HCT116 (cell line): ENCODE data around the gene SCN1B. TPM values are rescaled to one million over a fixed set of nuclear protein-coding genes. Genes with fewer than 3 reads are reported as not detected.

Source experiments
- ATAC-seq: fragments of 200-7000 bp; cut with Tn5 transposase; 2 replicates; pipeline ENCODE4 v1.9.1; 2020; ENCODE audit warnings: mild to moderate bottlenecking, moderate library complexity
- BruUV-seq: library from RNA; stranded (reverse); fragments of 400-500 nt; replicated peaks from 2 replicates; lab custom pipeline; 2021; lab: Mats Ljungman, UMichigan
- CTCF ChIA-PET: fragments of 300-600 bp; sonication (Branson Sonifier 250); formaldehyde crosslinking; loops from one replicate; lab custom pipeline; 2021; ENCODE audit warnings: antibody characterized with exemption; lab: Charles Lee
- POLR2A ChIA-PET: fragments of 300-600, 350-600 bp; sonication (Branson Sonifier 250); formaldehyde crosslinking; loops from one replicate; lab custom pipeline; 2021; ENCODE audit warnings: antibody characterized with exemption; lab: Charles Lee
- RAD21 ChIA-PET, 2 experiments: fragments of 300-600 bp; sonication (Branson Sonifier 250); formaldehyde crosslinking; loops; one replicate each; lab custom pipeline; 2023; ENCODE audit warnings: low total read pairs in 2 of 2; ENCODE audit not compliant: uncharacterized antibody in 2 of 2, unreplicated experiment in 2 of 2, low non-redundant PET in 1 of 2; lab: Charles Lee
- DNase-seq: peaks from one replicate; pipeline ENCODE4 v3.0.0-alpha.2; 2010; ENCODE audit warnings: low read depth, low spot score
- H2AFZ ChIP-seq: fragments of 200-600 bp; shearing (Covaris generic), sonication (generic); 2 replicates; pipeline ENCODE4 v1.6.1; 2017; ENCODE audit warnings: low read depth, mixed run types, mixed read lengths, antibody characterized with exemption, low read length; ENCODE audit not compliant: poor library complexity, severe bottlenecking
- H3K27ac ChIP-seq: 2 replicates; pipeline ENCODE4 v1.5.1; 2012; ENCODE audit warnings: low read depth, low read length
- H3K27me3 ChIP-seq: fragments of 200-600 bp; sonication (generic); 2 replicates; pipeline ENCODE4 v1.6.1; 2016; ENCODE audit warnings: mixed run types, low read length, mixed read lengths; ENCODE audit not compliant: insufficient read depth
- H3K36me3 ChIP-seq, 2 experiments: fragments of 200-500 bp in 1 of 2; fragments of 200-600 bp in 1 of 2; sonication (Bioruptor generic) in 1 of 2; sonication (generic) in 1 of 2; 2 replicates each; pipeline versions ENCODE4 v1.5.1 to v1.6.1; 2014 to 2016; ENCODE audit warnings: low read length in 2 of 2, inconsistent platforms in 1 of 2, mixed read lengths in 1 of 2, mixed run types in 1 of 2; ENCODE audit not compliant: insufficient read depth in 2 of 2, control insufficient read depth in 1 of 2
- H3K4me1 ChIP-seq, 2 experiments: fragments of 200-600 bp in 1 of 2; sonication (generic) in 1 of 2; 2 replicates each; pipeline versions ENCODE4 v1.5.1 to v1.6.1; 2012 to 2017; ENCODE audit warnings: low read length in 2 of 2, inconsistent platforms in 1 of 2, mild to moderate bottlenecking in 1 of 2, mixed read lengths in 1 of 2, mixed run types in 1 of 2, moderate library complexity in 1 of 2; ENCODE audit not compliant: insufficient read depth in 2 of 2, control insufficient read depth in 1 of 2
- H3K4me2 ChIP-seq: fragments of 200-600 bp; sonication (generic); 2 replicates; pipeline ENCODE4 v1.6.1; 2017; ENCODE audit warnings: mixed run types, low read length, mixed read lengths
- H3K4me3 ChIP-seq, 2 experiments: fragments of 200-600 bp in 1 of 2; sonication (generic) in 1 of 2; replicated peaks in 1 of 2; 2 replicates each; pipeline ENCODE4 v1.5.1; 2011 to 2016; ENCODE audit warnings: low read length in 2 of 2, control low read depth in 1 of 2, low read depth in 1 of 2, mild to moderate bottlenecking in 1 of 2, mixed read lengths in 1 of 2, mixed run types in 1 of 2
- H3K79me2 ChIP-seq: fragments of 200-600 bp; sonication (generic); 2 replicates; pipeline ENCODE4 v1.6.1; 2017; ENCODE audit warnings: mild to moderate bottlenecking, mixed run types, low read length, moderate library complexity, mixed read lengths; ENCODE audit not compliant: insufficient read depth
- H3K9ac ChIP-seq: fragments of 200-600 bp; sonication (generic); 2 replicates; pipeline ENCODE4 v1.6.1; 2016; ENCODE audit warnings: low read length, mixed read lengths
- H3K9me2 ChIP-seq: fragments of 200-600 bp; sonication (generic), shearing (Covaris generic); 2 replicates; pipeline ENCODE4 v1.6.1; 2017; ENCODE audit warnings: mixed run types, mild to moderate bottlenecking, moderate library complexity; ENCODE audit not compliant: insufficient read depth
- H3K9me3 ChIP-seq, 2 experiments: fragments of 200-500 bp in 1 of 2; fragments of 200-600 bp in 1 of 2; sonication (Bioruptor generic) in 1 of 2; sonication (generic) in 1 of 2; 2 replicates each; pipeline ENCODE4 v1.6.1; 2014 to 2017; ENCODE audit warnings: low read length in 2 of 2, mixed read lengths in 2 of 2, inconsistent platforms in 1 of 2, low read depth in 1 of 2, mild to moderate bottlenecking in 1 of 2, mixed run types in 1 of 2, moderate library complexity in 1 of 2; ENCODE audit not compliant: control insufficient read depth in 1 of 2, insufficient read depth in 1 of 2
- H4K20me1 ChIP-seq: fragments of 200-600 bp; sonication (generic), shearing (Covaris generic); 2 replicates; pipeline ENCODE4 v1.6.1; 2017; ENCODE audit warnings: mixed run types, mild to moderate bottlenecking, moderate library complexity; ENCODE audit not compliant: insufficient read depth
- EZH2phosphoT487 ChIP-seq: fragments of 200-600 bp; IDR thresholded peaks from 2 replicates; pipeline ENCODE4 v1.6.1; 2018; ENCODE audit warnings: antibody characterized with exemption, borderline replicate concordance
- SIN3A ChIP-seq: IDR thresholded peaks from 2 replicates; pipeline ENCODE4 v1.6.1; 2012; ENCODE audit warnings: low read depth
- SP1 ChIP-seq: IDR thresholded peaks from 2 replicates; pipeline ENCODE4 v1.6.1; 2012; ENCODE audit warnings: low read depth
- SRF ChIP-seq: IDR thresholded peaks from 2 replicates; pipeline ENCODE4 v1.6.1; 2012; ENCODE audit warnings: low read depth
- TCF7L2 ChIP-seq: IDR thresholded peaks from 2 replicates; pipeline ENCODE4 v1.7.0; 2011; ENCODE audit warnings: borderline replicate concordance, inconsistent platforms; ENCODE audit not compliant: insufficient read depth, insufficient read length; ENCODE audit errors: extremely low read depth
- YY1 ChIP-seq: IDR thresholded peaks from 2 replicates; pipeline ENCODE4 v1.6.1; 2011; ENCODE audit warnings: low read length, low read depth, moderate library complexity, mild to moderate bottlenecking; ENCODE audit not compliant: insufficient replicate concordance; ENCODE audit errors: extremely low read depth
- intact Hi-C: fragments of 100-400 bp; cut with micrococcal nuclease; formaldehyde crosslinking; loops from 2 replicates; pipeline ENCODE4 v1.10.0; 2022
- total RNA-seq: library from RNA; stranded (reverse); gene quantifications from one replicate; pipeline ENCODE4 v1.2.1, GENCODE V29; 2021; ENCODE audit not compliant: unreplicated experiment
- TF ChIP-seq, protein P1 (sequence below): IDR thresholded peaks from 2 replicates; pipeline ENCODE4 v1.6.1; 2011; ENCODE audit warnings: mild to moderate bottlenecking, low read length, moderate library complexity; ENCODE audit not compliant: insufficient replicate concordance; ENCODE audit errors: extremely low read depth
- TF ChIP-seq, protein P2 (sequence below), 3 experiments: fragments of 200-600 bp in 1 of 3; sonication (generic) in 1 of 3; IDR thresholded peaks in 2 of 3; conservative IDR thresholded peaks in 1 of 3; 2 replicates each; pipeline ENCODE4 v1.5.1; 2012 to 2017; ENCODE audit warnings: low read depth in 2 of 3, low read length in 2 of 3, antibody characterized with exemption in 1 of 3, borderline replicate concordance in 1 of 3, control low read depth in 1 of 3, mild to moderate bottlenecking in 1 of 3, mixed read lengths in 1 of 3, mixed run types in 1 of 3, moderate library complexity in 1 of 3; ENCODE audit not compliant: insufficient read depth in 1 of 3

SCN1B gene
- total RNA-seq, 1 experiment from 2014 or later, result 6.6 TPM

DNA sequence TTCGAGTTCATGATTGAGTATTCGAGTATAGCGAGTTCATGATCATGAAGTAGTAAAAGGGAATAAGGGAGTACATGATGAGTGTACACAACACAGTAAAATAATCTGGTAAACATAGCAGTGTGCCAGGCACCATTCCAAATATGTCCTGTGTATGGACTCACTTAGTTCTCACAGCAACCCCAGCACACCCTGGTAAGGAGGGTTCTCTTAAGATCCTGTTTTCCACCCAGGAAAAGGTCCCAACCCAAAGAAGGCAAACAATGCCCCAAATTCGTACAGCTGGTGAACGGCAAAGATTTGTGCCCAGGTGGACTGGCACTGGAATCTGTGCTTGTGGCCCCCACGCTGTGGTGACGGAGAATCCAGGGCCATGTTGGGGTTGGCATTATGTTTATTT is 32.7 kb downstream of the SCN1B start:
- Histone ChIP-seq H3K36me3 (no peaks in the 10 kb centered on the region), H3K9me3 (no peaks in the 10 kb centered on the region), H2AFZ (no peak overlapping the region), H3K4me2 (no peak overlapping the region), H3K9me2 (no peaks in the 10 kb centered on the region), H3K27ac (no peak overlapping the region), H3K79me2 (no peaks in the 10 kb centered on the region), H3K9ac (no peak overlapping the region), H3K27me3 (no peaks in the 10 kb centered on the region), H3K4me3 (no peak overlapping the region), H3K4me1 (peaks cover under 1 to 19% of the 10 kb centered on the region in 2 experiments; a peak in 3 of 4 replicates), H4K20me1 (no peaks in the 10 kb centered on the region)
- BruUV-seq, result no TSS peak
- no peak for TF ChIP-seq YY1
- TF ChIP-seq, protein P1, sequence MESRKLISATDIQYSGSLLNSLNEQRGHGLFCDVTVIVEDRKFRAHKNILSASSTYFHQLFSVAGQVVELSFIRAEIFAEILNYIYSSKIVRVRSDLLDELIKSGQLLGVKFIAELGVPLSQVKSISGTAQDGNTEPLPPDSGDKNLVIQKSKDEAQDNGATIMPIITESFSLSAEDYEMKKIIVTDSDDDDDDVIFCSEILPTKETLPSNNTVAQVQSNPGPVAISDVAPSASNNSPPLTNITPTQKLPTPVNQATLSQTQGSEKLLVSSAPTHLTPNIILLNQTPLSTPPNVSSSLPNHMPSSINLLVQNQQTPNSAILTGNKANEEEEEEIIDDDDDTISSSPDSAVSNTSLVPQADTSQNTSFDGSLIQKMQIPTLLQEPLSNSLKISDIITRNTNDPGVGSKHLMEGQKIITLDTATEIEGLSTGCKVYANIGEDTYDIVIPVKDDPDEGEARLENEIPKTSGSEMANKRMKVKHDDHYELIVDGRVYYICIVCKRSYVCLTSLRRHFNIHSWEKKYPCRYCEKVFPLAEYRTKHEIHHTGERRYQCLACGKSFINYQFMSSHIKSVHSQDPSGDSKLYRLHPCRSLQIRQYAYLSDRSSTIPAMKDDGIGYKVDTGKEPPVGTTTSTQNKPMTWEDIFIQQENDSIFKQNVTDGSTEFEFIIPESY, result no peak
- no peak for TF ChIP-seq SRF
- TF ChIP-seq, protein P2, sequence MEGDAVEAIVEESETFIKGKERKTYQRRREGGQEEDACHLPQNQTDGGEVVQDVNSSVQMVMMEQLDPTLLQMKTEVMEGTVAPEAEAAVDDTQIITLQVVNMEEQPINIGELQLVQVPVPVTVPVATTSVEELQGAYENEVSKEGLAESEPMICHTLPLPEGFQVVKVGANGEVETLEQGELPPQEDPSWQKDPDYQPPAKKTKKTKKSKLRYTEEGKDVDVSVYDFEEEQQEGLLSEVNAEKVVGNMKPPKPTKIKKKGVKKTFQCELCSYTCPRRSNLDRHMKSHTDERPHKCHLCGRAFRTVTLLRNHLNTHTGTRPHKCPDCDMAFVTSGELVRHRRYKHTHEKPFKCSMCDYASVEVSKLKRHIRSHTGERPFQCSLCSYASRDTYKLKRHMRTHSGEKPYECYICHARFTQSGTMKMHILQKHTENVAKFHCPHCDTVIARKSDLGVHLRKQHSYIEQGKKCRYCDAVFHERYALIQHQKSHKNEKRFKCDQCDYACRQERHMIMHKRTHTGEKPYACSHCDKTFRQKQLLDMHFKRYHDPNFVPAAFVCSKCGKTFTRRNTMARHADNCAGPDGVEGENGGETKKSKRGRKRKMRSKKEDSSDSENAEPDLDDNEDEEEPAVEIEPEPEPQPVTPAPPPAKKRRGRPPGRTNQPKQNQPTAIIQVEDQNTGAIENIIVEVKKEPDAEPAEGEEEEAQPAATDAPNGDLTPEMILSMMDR (IDR thresholded peaks at IDR 0.05 in 2 of 3, conservative IDR thresholded peaks at IDR 0.05 in 1 of 3; ENCODE audit: borderline replicate concordance in 1 of 3, insufficient read depth in 1 of 3, low read depth in 2 of 3, low read length in 2 of 3), result no peak
- no peak for TF ChIP-seq SIN3A
- TF ChIP-seq TCF7L2, result no peak
- TF ChIP-seq EZH2phosphoT487, result no peak
- TF ChIP-seq SP1, result no peak
- POLR2A ChIA-PET, result no interaction called here
- intact Hi-C loops, result no loop called here
- CTCF ChIA-PET, result no interaction called here
- DNase-seq (no peak), ATAC-seq (no peak)
- RAD21 ChIA-PET, result no interaction called here
